ENCODE measurements around the gene HIVEP3.

DNA sequence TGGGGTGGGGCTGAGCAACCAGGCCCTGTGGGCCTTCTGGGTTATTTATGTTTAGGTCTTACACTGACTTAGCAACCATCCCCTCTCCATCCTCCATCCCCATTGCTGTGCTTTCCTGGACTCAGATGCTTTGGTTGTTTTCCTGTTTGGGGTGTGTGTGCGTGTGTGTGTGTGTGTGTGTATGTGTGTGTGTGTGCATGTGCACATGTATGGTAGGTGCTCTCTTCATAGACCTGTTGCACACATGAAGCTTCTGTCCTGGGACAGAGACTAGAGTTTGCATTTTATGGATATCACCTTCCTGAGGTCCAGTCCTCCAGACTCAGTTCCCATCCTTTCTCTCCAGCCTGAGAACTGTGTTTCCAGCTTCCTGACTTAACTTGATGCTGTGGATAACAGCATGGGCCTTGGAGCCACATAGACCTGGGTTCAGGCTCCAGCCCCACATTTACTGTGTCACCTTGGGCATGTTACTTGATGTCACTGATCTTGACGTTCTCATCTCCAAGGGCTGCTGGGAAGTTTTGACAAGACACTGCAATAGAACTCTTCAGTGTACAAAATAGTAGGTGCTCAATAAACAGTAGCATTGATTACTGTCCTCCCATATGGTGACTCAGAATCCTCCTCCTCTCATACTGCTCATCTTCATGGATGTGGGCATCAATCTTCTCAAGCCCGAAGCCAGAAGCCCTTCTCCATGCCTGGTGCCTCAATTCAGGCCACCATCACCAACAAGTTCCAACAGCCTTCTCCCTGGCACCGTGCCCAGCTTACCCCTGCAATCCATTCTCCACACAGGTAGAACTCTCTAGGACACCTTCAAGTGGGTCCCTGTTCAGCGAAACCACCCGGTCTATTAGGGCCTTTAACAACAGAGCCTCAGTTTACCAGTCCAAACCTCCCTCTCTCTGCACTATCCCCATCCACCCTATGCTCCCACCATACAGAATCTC lies 252.5 kb downstream of the HIVEP3 start:
- TF ChIP-seq EZH2 (IDR thresholded peaks at IDR 0.05): no peak
- no peak for TF ChIP-seq POLR2AphosphoS5 (IDR thresholded peaks at IDR 0.05; ENCODE audit: borderline replicate concordance, low read depth, low read length)
- no peak for TF ChIP-seq FOXP2 (optimal IDR thresholded peaks at IDR 0.05; ENCODE audit: control extremely low read depth, extremely low read length, insufficient read depth)
